Measurements from ENCODE around the gene HMCN2. TPM values are rescaled to one million over a fixed set of nuclear protein-coding genes. Genes with fewer than 3 reads are reported as not detected.
"Not testable (repeated sequence)": the region's sequence is repeated elsewhere in the genome, so short reads cannot be mapped to it uniquely, and the experiment has no call there.

Gene HMCN2
- polyA plus RNA-seq, 1 of the 3 experiments (the other 2 are of a cell fraction), result 0.15 TPM

- TF ChIP-seq ZBTB33 (IDR thresholded peaks at IDR 0.05; ENCODE audit: borderline replicate concordance, low read depth), result no peak
These were observed 74.5 kb downstream of the HMCN2 start (continued) for GRCh38 chr9:130340011-130340410.

GRCh38 chr9:130340557-130340956 is 75.0 kb downstream of the HMCN2 start:
- H3K4me3 ChIP-seq (ENCODE audit: low read depth in 2 of 2, low read length in 1 of 2); H3K9me3 ChIP-seq; H3K79me2 ChIP-seq (ENCODE audit: insufficient read depth); H3K27me3 ChIP-seq (ENCODE audit: insufficient read depth); H3K9me2 ChIP-seq; DNase-seq; H2AFZ ChIP-seq (ENCODE audit: low read depth); H3K36me3 ChIP-seq (replicated peaks in 1 of 2; ENCODE audit: control insufficient read depth in 1 of 2, insufficient read depth in 2 of 2, low read length in 1 of 2); H3K4me2 ChIP-seq; POLR2A ChIA-PET; H3K9ac ChIP-seq; H3K27ac ChIP-seq (ENCODE audit: low read depth in 2 of 2, low read length in 1 of 2); H4K20me1 ChIP-seq (ENCODE audit: insufficient read depth); H3F3A ChIP-seq (replicated peaks; ENCODE audit: insufficient read depth): not testable (repeated sequence)
- 86% methylated on average over 17 of the region's 17 CpGs for WGBS (ENCODE audit: low lambda C conversion rate)
- peaks cover 0 to 15% of the 10 kb centered on the region in 2 experiments; a peak in 1 of 4 replicates for H3K4me1 ChIP-seq (ENCODE audit: control insufficient read depth in 1 of 2, insufficient read depth in 2 of 2, low read depth in 1 of 2, low read length in 1 of 2)
- CTCF ChIA-PET, result interaction anchor here (0.8 to 6.1 kb wide), 4 partner anchors 12 to 98 kb away, joined by 3 to 69 read pairs (median 46); partner anchors contain the start of gene HMCN2

- Histone ChIP-seq H4K20me1 (ENCODE audit: insufficient read depth) (no peaks in the 10 kb centered on the region), H3K27ac (ENCODE audit: low read depth in 2 of 2, low read length in 1 of 2) (no peak overlapping the region), H3K4me3 (ENCODE audit: low read depth in 2 of 2, low read length in 1 of 2) (no peak overlapping the region), H3F3A (replicated peaks; ENCODE audit: insufficient read depth) (no peaks in the 10 kb centered on the region), H3K9ac (no peak overlapping the region), H3K36me3 (replicated peaks in 1 of 2; ENCODE audit: control insufficient read depth in 1 of 2, insufficient read depth in 2 of 2, low read length in 1 of 2) (no peaks in the 10 kb centered on the region), H3K9me3 (no peaks in the 10 kb centered on the region), H2AFZ (ENCODE audit: low read depth) (no peak overlapping the region), H3K79me2 (ENCODE audit: insufficient read depth) (no peaks in the 10 kb centered on the region), H3K9me2 (no peaks in the 10 kb centered on the region), H3K4me2 (no peak overlapping the region), H3K27me3 (ENCODE audit: insufficient read depth) (no peaks in the 10 kb centered on the region), H3K4me1 (ENCODE audit: control insufficient read depth in 1 of 2, insufficient read depth in 2 of 2, low read depth in 1 of 2, low read length in 1 of 2) (peaks cover 0 to 14% of the 10 kb centered on the region in 2 experiments; a peak in 1 of 4 replicates)
- ChIA-PET CTCF (interaction anchor here (3.4 to 6.1 kb wide), 4 partner anchors 12 to 234 kb away, joined by 30 to 69 read pairs (median 46); partner anchors contain the start of gene HMCN2), POLR2A (no interaction called here)
- TF ChIP-seq PBX3 (IDR thresholded peaks at IDR 0.05), result no peak
- no CpG with 5 or more reads among the region's 13 CpGs for WGBS (ENCODE audit: low lambda C conversion rate)
- DNase-seq, result no peak
These were observed 75.6 kb downstream of the HMCN2 start for GRCh38 chr9:130341128-130341527.

GRCh38 chr9:130341839-130342713 is 76.5 kb downstream of the HMCN2 start:
- POLR2A ChIA-PET, result no interaction called here
- CTCF ChIA-PET, result interaction anchor here (0.8 to 6.1 kb wide), 20 partner anchors 9 to 277 kb away, joined by 3 to 69 read pairs (median 6); partner anchors contain the start of gene HMCN2
- 74% methylated on average over 8 of the region's 13 CpGs for WGBS (ENCODE audit: low lambda C conversion rate)
- TF ChIP-seq RFX5 (IDR thresholded peaks at IDR 0.05; ENCODE audit: low read length) (no peak), SMC3 (IDR thresholded peaks at IDR 0.05; ENCODE audit: low read depth, low read length) (no peak), USF1 (IDR thresholded peaks at IDR 0.05; ENCODE audit: borderline replicate concordance, low read depth) (no peak), CHD2 (IDR thresholded peaks at IDR 0.05; ENCODE audit: low read length, partially characterized antibody) (no peak), PBX3 (IDR thresholded peaks at IDR 0.05) (no peak), MXI1 (IDR thresholded peaks at IDR 0.05; ENCODE audit: low read depth, low read length) (no peak), TEAD4 (IDR thresholded peaks at IDR 0.05; ENCODE audit: borderline replicate concordance, insufficient read depth) (no peak), JUND (IDR thresholded peaks at IDR 0.05) (no peak), SIN3A (IDR thresholded peaks at IDR 0.05; ENCODE audit: borderline replicate concordance, low read depth, low read length) (no peak), RCOR1 (IDR thresholded peaks at IDR 0.05; ENCODE audit: low read length) (no peak), TAF1 (IDR thresholded peaks at IDR 0.05; ENCODE audit: borderline replicate concordance, low read depth, low read length) (no peak)

More at GRCh38 chr9:130341839-130342713, 76.5 kb downstream of the HMCN2 start:
- no peak for DNase-seq
- Histone ChIP-seq H3K4me1 (ENCODE audit: control insufficient read depth in 1 of 2, insufficient read depth in 2 of 2, low read depth in 1 of 2, low read length in 1 of 2) (peaks cover 0 to 7% of the 10 kb centered on the region in 2 experiments; a peak in 1 of 4 replicates), H3K4me2 (no peak overlapping the region), H3K27me3 (ENCODE audit: insufficient read depth) (no peaks in the 10 kb centered on the region), H3K9ac (no peak overlapping the region), H3K27ac (ENCODE audit: low read depth in 2 of 2, low read length in 1 of 2) (no peak overlapping the region), H3K79me2 (ENCODE audit: insufficient read depth) (no peaks in the 10 kb centered on the region), H3F3A (replicated peaks; ENCODE audit: insufficient read depth) (no peaks in the 10 kb centered on the region), H3K9me2 (no peaks in the 10 kb centered on the region), H3K36me3 (replicated peaks in 1 of 2; ENCODE audit: control insufficient read depth in 1 of 2, insufficient read depth in 2 of 2, low read length in 1 of 2) (no peaks in the 10 kb centered on the region), H3K9me3 (no peaks in the 10 kb centered on the region), H4K20me1 (ENCODE audit: insufficient read depth) (no peaks in the 10 kb centered on the region), H3K4me3 (ENCODE audit: low read depth in 2 of 2, low read length in 1 of 2) (no peak overlapping the region), H2AFZ (ENCODE audit: low read depth) (no peak overlapping the region)
